Kidney (tissue), 14 donors: ENCODE data around the gene PEPD. TPM values are rescaled to one million over a fixed set of nuclear protein-coding genes. Genes with fewer than 3 reads are reported as not detected.

Experiments
- DNase-seq, 5 donors: peaks; one replicate each; pipeline ENCODE4 v3.0.0-alpha.2; 2013 to 2020
- FAIRE-seq: peaks from 2 replicates; lab custom pipeline; 2012; peaks lifted over from hg19 to GRCh38; lab: Jason Lieb, UNC
- H3K27ac ChIP-seq, 2 donors: one replicate each; pipeline ENCODE4 v1.7.0; 2013; ENCODE audit warnings: low read depth in 2 of 2, low read length in 2 of 2, inconsistent platforms in 1 of 2
- H3K27me3 ChIP-seq: one replicate; pipeline ENCODE4 v1.7.1; 2013; ENCODE audit warnings: low read length, inconsistent platforms; ENCODE audit not compliant: control insufficient read depth, insufficient read depth
- H3K36me3 ChIP-seq, 3 donors: one replicate each; pipeline versions ENCODE4 v1.7.0 to v1.7.1; 2013; ENCODE audit warnings: low read length in 3 of 3, control low read depth in 1 of 3, inconsistent platforms in 1 of 3; ENCODE audit not compliant: insufficient read depth in 3 of 3, control insufficient read depth in 2 of 3
- H3K4me1 ChIP-seq, 3 donors: one replicate each; pipeline versions ENCODE4 v1.7.0 to v1.7.1; 2013; ENCODE audit warnings: low read length in 3 of 3, inconsistent platforms in 1 of 3, low read depth in 1 of 3; ENCODE audit not compliant: control insufficient read depth in 2 of 3, insufficient read depth in 2 of 3
- H3K4me3 ChIP-seq, 3 donors: one replicate each; pipeline versions ENCODE4 v1.7.0 to v1.8.1; 2013; ENCODE audit warnings: low read length in 3 of 3, control low read depth in 1 of 3, inconsistent platforms in 1 of 3
- H3K9ac ChIP-seq, 3 donors: one replicate each; pipeline versions ENCODE4 v1.7.0 to v1.7.1; 2013; ENCODE audit warnings: low read length in 3 of 3, control low read depth in 1 of 3, inconsistent platforms in 1 of 3
- H3K9me3 ChIP-seq, 3 donors: one replicate each; pipeline versions ENCODE4 v1.7.0 to v1.7.1; 2013; ENCODE audit warnings: low read length in 3 of 3, control low read depth in 1 of 3, inconsistent platforms in 1 of 3; ENCODE audit not compliant: control insufficient read depth in 2 of 3, insufficient read depth in 1 of 3
- CTCF ChIP-seq: IDR thresholded peaks from 3 replicates; pipeline ENCODE4 v1.5.1; 2012; ENCODE audit warnings: mild to moderate bottlenecking, moderate library complexity, borderline replicate concordance; ENCODE audit not compliant: insufficient read depth; ENCODE audit errors: extremely low read depth
- intact Hi-C: fragments of 100-400 bp; cut with DNase I; formaldehyde crosslinking; loops from one replicate; pipeline ENCODE4 v1.11.1; 2022
- polyA plus RNA-seq: library from polyadenylated mRNA; stranded (reverse); fragments of 350-450 nt; fragmentation: Illumina TruSeq; extraction: RNeasy Lipid Tissue Mini Kit (QIAGEN cat#74804); gene quantifications from one replicate; pipeline ENCODE4 v1.2.3, GENCODE V29; 2014; ENCODE audit warnings: low read depth, low replicate concordance; ENCODE audit not compliant: insufficient read depth
- total RNA-seq: library from RNA; stranded (reverse); fragmentation: NEBNext Ultra II Directional; extraction: Animal tissue kit (Norgen Biotek cat#: 25700); gene quantifications from one replicate; pipeline ENCODE4 v1.2.1, GENCODE V29; 2021
- donor health status: control.
- donor health status: control.
- donor health status: control.
- donor health status: control.
- donor health status: control.
- donor health status: DM: yes; HTN: yes; CAD: no.
- donor health status: Normal renal cell carcinoma (clear cell type).

PEPD gene
- total and polyA plus RNA-seq, 2 donors from 2014 or later: 71.4 to 402 TPM

GRCh38 chr19:33422369-33423180, 99.0 kb downstream of the PEPD start:
- Histone ChIP-seq H3K9me3 (no peaks in the 10 kb centered on the region), H3K4me3 (no peak overlapping the region), H3K27ac (no peak overlapping the region), H3K36me3 (no peaks in the 10 kb centered on the region), H3K9ac (no peak overlapping the region), H3K4me1 (no peaks in the 10 kb centered on the region), H3K27me3 (no peaks in the 10 kb centered on the region)
- FAIRE-seq (no peak), DNase-seq (no peak)
- no peak for TF ChIP-seq CTCF
- intact Hi-C loops: no loop called here

- TF ChIP-seq CTCF: no peak
- FAIRE-seq (no peak), DNase-seq (peak in 1 of 5 donors; percentile 21)
- no peaks in the 10 kb centered on the region for H3K4me1 ChIP-seq
- H3K27me3 ChIP-seq: no peaks in the 10 kb centered on the region
- H3K9ac ChIP-seq: no peak overlapping the region
- intact Hi-C loops: no loop called here
- no peaks in the 10 kb centered on the region for H3K36me3 ChIP-seq
- H3K27ac ChIP-seq: no peak overlapping the region
- no peak overlapping the region for H3K4me3 ChIP-seq
- no peaks in the 10 kb centered on the region for H3K9me3 ChIP-seq
Measured at GRCh38 chr19:33421368-33421767, 100.2 kb downstream of the PEPD start.

GRCh38 chr19:33420821-33421220, 100.8 kb downstream of the PEPD start:
- peak in 1 of 5 donors; percentile 29 for DNase-seq
- H3K36me3 ChIP-seq: no peaks in the 10 kb centered on the region
- FAIRE-seq: no peak
- H3K9me3 ChIP-seq: no peaks in the 10 kb centered on the region
- H3K27ac ChIP-seq: no peak overlapping the region
- no peak overlapping the region for H3K4me3 ChIP-seq
- no peak for TF ChIP-seq CTCF
- H3K4me1 ChIP-seq: no peaks in the 10 kb centered on the region
- H3K9ac ChIP-seq: no peak overlapping the region
- intact Hi-C loops: no loop called here
- no peaks in the 10 kb centered on the region for H3K27me3 ChIP-seq

GRCh38 chr19:33419788-33420130, 101.8 kb downstream of the PEPD start:
- H3K4me1 ChIP-seq: no peaks in the 10 kb centered on the region
- H3K36me3 ChIP-seq: no peaks in the 10 kb centered on the region
- H3K9ac ChIP-seq: no peak overlapping the region
- no peak for FAIRE-seq
- peak in 1 of 5 donors; percentile 33 for DNase-seq
- H3K4me3 ChIP-seq: no peak overlapping the region
- intact Hi-C loops: loop anchor here (10.0 kb wide), 1 partner anchor 355 kb away; no protein-coding TSS in a partner anchor
- no peak for TF ChIP-seq CTCF
- H3K27me3 ChIP-seq: no peaks in the 10 kb centered on the region
- no peak overlapping the region for H3K27ac ChIP-seq
- H3K9me3 ChIP-seq: no peaks in the 10 kb centered on the region
